Medulla oblongata (tissue), 1 donor: ENCODE measurements around the gene ATAD5.
"Not testable (repeated sequence)": the region's sequence is repeated elsewhere in the genome, so short reads cannot be mapped to it uniquely, and the experiment has no call there.

Source experiments
- DNase-seq: peaks from one replicate; pipeline ENCODE4 v3.0.0-alpha.2; 2015; ENCODE audit errors: extremely low spot score

The ATAD5 gene

GRCh38 chr17:30831663-30832437 is at the start of gene ATAD5:
TSS of gene ATAD5 (plus strand) at chr17:30831966. CDS start at chr17:30832348, 382 bp downstream.
- DNase-seq = peak; percentile 91

GRCh38 chr17:30782206-30782605 is 49.6 kb upstream of the ATAD5 start:
- DNase-seq = no peak

- no peak for DNase-seq
Observed at GRCh38 chr17:30788918-30789317, 42.8 kb upstream of the ATAD5 start.

- no peak for DNase-seq
Observed at GRCh38 chr17:30790279-30790678, 41.5 kb upstream of the ATAD5 start.

- DNase-seq = no peak
Observed at GRCh38 chr17:30793282-30793977, 38.3 kb upstream of the ATAD5 start.

- DNase-seq = no peak
Observed at GRCh38 chr17:30794372-30794771, 37.4 kb upstream of the ATAD5 start.

GRCh38 chr17:30796016-30796415 is 35.8 kb upstream of the ATAD5 start:
- DNase-seq = no peak

GRCh38 chr17:30801671-30802070 is 30.1 kb upstream of the ATAD5 start:
- no peak for DNase-seq

GRCh38 chr17:30805944-30806456 is 25.8 kb upstream of the ATAD5 start:
- DNase-seq = no peak

- no peak for DNase-seq
Observed at GRCh38 chr17:30807896-30808295, 23.9 kb upstream of the ATAD5 start.

- DNase-seq = peak; percentile 73
Observed at GRCh38 chr17:30808785-30809286, 22.9 kb upstream of the ATAD5 start.

GRCh38 chr17:30809867-30810266 is 21.9 kb upstream of the ATAD5 start:
- DNase-seq = no peak

GRCh38 chr17:30812218-30813177 is 19.3 kb upstream of the ATAD5 start:
- DNase-seq = peak; percentile 20

- DNase-seq = not testable (repeated sequence)
Observed at GRCh38 chr17:30814236-30814635, 17.5 kb upstream of the ATAD5 start.

- DNase-seq = not testable (repeated sequence)
Observed at GRCh38 chr17:30814860-30815259, 16.9 kb upstream of the ATAD5 start.

GRCh38 chr17:30816165-30816564 is 15.6 kb upstream of the ATAD5 start:
- no peak for DNase-seq

- DNase-seq = no peak
Observed at GRCh38 chr17:30819971-30820705, 11.6 kb upstream of the ATAD5 start.

- DNase-seq = peak; percentile 20
Observed at GRCh38 chr17:30821871-30822723, 9.7 kb upstream of the ATAD5 start.

- not testable (repeated sequence) for DNase-seq
Observed at GRCh38 chr17:30822919-30823318, 8.8 kb upstream of the ATAD5 start.

GRCh38 chr17:30823421-30823820 is 8.3 kb upstream of the ATAD5 start:
- no peak for DNase-seq
